Neural progenitor cell (in vitro differentiated cells): ENCODE data around the gene RALGDS. TPM values are rescaled to one million over a fixed set of nuclear protein-coding genes. Genes with fewer than 3 reads are reported as not detected.
"Not testable (repeated sequence)": the region's sequence is repeated elsewhere in the genome, so short reads cannot be mapped to it uniquely, and the experiment has no call there.

ENCODE experiments used
- DNase-seq: peaks from one replicate; pipeline ENCODE4 v3.0.0-alpha.2; 2016; ENCODE audit warnings: low spot score
- H2AFZ ChIP-seq: fragments of 200-600 bp; sonication (generic); replicated peaks from 2 replicates; pipeline ENCODE4 v1.6.1; 2016; ENCODE audit warnings: antibody characterized with exemption
- H3F3A ChIP-seq: fragments of 200-600 bp; sonication (generic); 2 replicates; pipeline ENCODE4 v1.6.1; 2016; ENCODE audit warnings: antibody characterized with exemption, low read depth
- H3K27ac ChIP-seq: fragments of 200-600 bp; sonication (generic); 2 replicates; pipeline ENCODE4 v1.5.1; 2016; ENCODE audit warnings: mild to moderate bottlenecking
- H3K27me3 ChIP-seq: fragments of 200-600 bp; sonication (generic); 2 replicates; pipeline ENCODE4 v1.6.1; 2016; ENCODE audit warnings: mild to moderate bottlenecking, moderate library complexity
- H3K36me3 ChIP-seq: fragments of 200-600 bp; sonication (generic); 2 replicates; pipeline ENCODE4 v1.5.1; 2016
- H3K4me1 ChIP-seq: fragments of 200-600 bp; sonication (generic); 2 replicates; pipeline ENCODE4 v1.6.1; 2016; ENCODE audit warnings: mixed run types
- H3K4me2 ChIP-seq: fragments of 200-600 bp; sonication (generic); 2 replicates; pipeline ENCODE4 v1.6.1; 2016
- H3K4me3 ChIP-seq: fragments of 200-600 bp; sonication (generic); 2 replicates; pipeline ENCODE4 v1.5.1; 2016
- H3K79me2 ChIP-seq: fragments of 200-600 bp; sonication (generic); 2 replicates; pipeline ENCODE4 v1.6.1; 2016; ENCODE audit warnings: low read depth
- H3K9ac ChIP-seq: fragments of 200-600 bp; sonication (generic); 2 replicates; pipeline ENCODE4 v1.6.1; 2016
- H3K9me3 ChIP-seq: fragments of 200-600 bp; sonication (generic); 2 replicates; pipeline ENCODE4 v1.5.1; 2016; ENCODE audit warnings: low read depth
- H4K20me1 ChIP-seq: fragments of 200-600 bp; sonication (generic); 2 replicates; pipeline ENCODE4 v1.6.1; 2016; ENCODE audit warnings: low read depth
- H3K27ac Mint-ChIP-seq: 3 replicates; pipeline ENCODE4 v1.8.0; 2021; ENCODE audit warnings: mixed read lengths
- H3K27me3 Mint-ChIP-seq: 2 replicates; pipeline ENCODE4 v1.8.0; 2022; ENCODE audit warnings: low read depth, mild to moderate bottlenecking, inconsistent platforms, moderate library complexity, mixed read lengths; ENCODE audit not compliant: insufficient read depth
- H3K36me3 Mint-ChIP-seq: 3 replicates; pipeline ENCODE4 v1.8.0; 2021; ENCODE audit warnings: mixed read lengths
- H3K4me1 Mint-ChIP-seq: 3 replicates; pipeline ENCODE4 v1.8.0; 2021; ENCODE audit warnings: mixed read lengths
- H3K4me3 Mint-ChIP-seq: 3 replicates; pipeline ENCODE4 v1.8.0; 2021; ENCODE audit warnings: mild to moderate bottlenecking, moderate library complexity, mixed read lengths
- H3K9me3 Mint-ChIP-seq: 3 replicates; pipeline ENCODE4 v1.8.0; 2020; ENCODE audit warnings: mixed read lengths
- CTCF ChIP-seq: fragments of 200-600 bp; sonication (generic); IDR thresholded peaks from 2 replicates; pipeline ENCODE4 v1.5.1; 2017; ENCODE audit warnings: antibody characterized with exemption, mild to moderate bottlenecking
- EZH2 ChIP-seq: fragments of 200-600 bp; sonication (generic); IDR thresholded peaks from 2 replicates; pipeline ENCODE4 v1.6.1; 2017; ENCODE audit warnings: antibody characterized with exemption, mild to moderate bottlenecking, moderate library complexity
- EZH2phosphoT487 ChIP-seq: fragments of 200-600 bp; sonication (generic); IDR thresholded peaks from 2 replicates; pipeline ENCODE4 v1.6.1; 2017; ENCODE audit warnings: antibody characterized with exemption
- total RNA-seq: library from RNA; depleted of rRNA; stranded (reverse); fragments of >200 nt; gene quantifications from 2 replicates; pipeline ENCODE4 v1.2.3, GENCODE V29; 2015; ENCODE audit warnings: low replicate concordance

The RALGDS gene
- total RNA-seq, 1 donor from 2014 or later: 24.1 TPM

- H3F3A ChIP-seq: no peaks in the 10 kb centered on the region
- no peak overlapping the region for H3K27ac ChIP-seq
- no peak overlapping the region for H3K9ac ChIP-seq
- Mint-ChIP-seq H3K9me3 (no peaks in the 10 kb centered on the region), H3K36me3 (no peaks in the 10 kb centered on the region), H3K27me3 (peaks cover 7% of the 10 kb centered on the region), H3K4me1 (no peaks in the 10 kb centered on the region), H3K4me3 (no peak overlapping the region), H3K27ac (no peak overlapping the region)
- no peak overlapping the region for H2AFZ ChIP-seq
- peaks cover 4% of the 10 kb centered on the region for H3K4me1 ChIP-seq
- H3K4me2 ChIP-seq: no peak overlapping the region
- no peaks in the 10 kb centered on the region for H3K79me2 ChIP-seq
- no peak overlapping the region for H3K4me3 ChIP-seq
- no peaks in the 10 kb centered on the region for H3K36me3 ChIP-seq
- no peak for TF ChIP-seq EZH2phosphoT487
- TF ChIP-seq EZH2: no peak
- no peak for TF ChIP-seq CTCF
- H3K27me3 ChIP-seq: no peaks in the 10 kb centered on the region
- no peaks in the 10 kb centered on the region for H3K9me3 ChIP-seq
- H4K20me1 ChIP-seq: no peaks in the 10 kb centered on the region
- DNase-seq: no peak
These were observed 34.1 kb downstream of the RALGDS start for GRCh38 chr9:133086894-133087293.

GRCh38 chr9:133086212-133086860, 34.7 kb downstream of the RALGDS start:
- H3K4me3 ChIP-seq, H3K36me3 ChIP-seq, H3K27ac Mint-ChIP-seq, H3K4me3 Mint-ChIP-seq, H3K4me1 Mint-ChIP-seq, H2AFZ ChIP-seq, H3K27ac ChIP-seq, H3K9ac ChIP-seq, H3K4me2 ChIP-seq, H4K20me1 ChIP-seq, DNase-seq, H3K79me2 ChIP-seq, H3K36me3 Mint-ChIP-seq, H3K9me3 Mint-ChIP-seq, H3K4me1 ChIP-seq, H3K9me3 ChIP-seq, H3K27me3 ChIP-seq, H3F3A ChIP-seq, H3K27me3 Mint-ChIP-seq: not testable (repeated sequence)

GRCh38 chr9:133083688-133084087, 37.4 kb downstream of the RALGDS start:
- not testable (repeated sequence) for H3K9ac ChIP-seq, H3K27ac ChIP-seq, H3K9me3 ChIP-seq, DNase-seq, H3K79me2 ChIP-seq, H4K20me1 ChIP-seq, H3F3A ChIP-seq, H3K27me3 ChIP-seq, H3K36me3 ChIP-seq, H3K9me3 Mint-ChIP-seq, H3K4me3 ChIP-seq, H3K27me3 Mint-ChIP-seq, H3K27ac Mint-ChIP-seq, H2AFZ ChIP-seq, H3K4me3 Mint-ChIP-seq, H3K4me2 ChIP-seq, H3K4me1 Mint-ChIP-seq, H3K36me3 Mint-ChIP-seq, H3K4me1 ChIP-seq

GRCh38 chr9:133081957-133082644, 38.9 kb downstream of the RALGDS start:
- not testable (repeated sequence) for H3K27ac ChIP-seq, H3K36me3 Mint-ChIP-seq, H3K27me3 ChIP-seq, H4K20me1 ChIP-seq, H3K36me3 ChIP-seq, H2AFZ ChIP-seq, H3K4me1 ChIP-seq, H3K4me3 Mint-ChIP-seq, H3K79me2 ChIP-seq, H3K4me2 ChIP-seq, H3K9me3 ChIP-seq, H3F3A ChIP-seq, H3K9me3 Mint-ChIP-seq, H3K27ac Mint-ChIP-seq, H3K4me3 ChIP-seq, H3K27me3 Mint-ChIP-seq, H3K9ac ChIP-seq, DNase-seq, H3K4me1 Mint-ChIP-seq

GRCh38 chr9:133080786-133081779, 40.0 kb downstream of the RALGDS start:
- H3K4me1 ChIP-seq, H3K36me3 Mint-ChIP-seq, H3K4me3 Mint-ChIP-seq, H3K27me3 ChIP-seq, H3K27ac ChIP-seq, H3K4me3 ChIP-seq, H3F3A ChIP-seq, H3K9me3 ChIP-seq, H3K36me3 ChIP-seq, H4K20me1 ChIP-seq, H2AFZ ChIP-seq, H3K27ac Mint-ChIP-seq, H3K4me1 Mint-ChIP-seq, H3K4me2 ChIP-seq, H3K9ac ChIP-seq, DNase-seq, H3K79me2 ChIP-seq, H3K27me3 Mint-ChIP-seq, H3K9me3 Mint-ChIP-seq: not testable (repeated sequence)
